ENCODE data around the gene ZNF581. TPM values are rescaled to one million over a fixed set of nuclear protein-coding genes. Genes with fewer than 3 reads are reported as not detected.

Gene ZNF581
- total RNA-seq, 1 donor from 2014 or later: 22.7 TPM

GRCh38 chr19:55690769-55691545 lies 47.5 kb downstream of the ZNF581 start:
- Histone ChIP-seq H3K36me3 (peaks cover 100% of the 10 kb centered on the region), H3K9me3 (no peaks in the 10 kb centered on the region), H3K27ac (no peak overlapping the region), H3K27me3 (ENCODE audit: low read depth) (no peaks in the 10 kb centered on the region), H3K4me1 (no peaks in the 10 kb centered on the region), H3K4me3 (no peak overlapping the region)
- ATAC-seq (no peak), DNase-seq (peak; percentile 39)
- intact Hi-C loops (cut with DNase I): no loop called here
- TF ChIP-seq CTCF (IDR thresholded peaks at IDR 0.05): no peak

- no peak for TF ChIP-seq CTCF (IDR thresholded peaks at IDR 0.05)
- DNase-seq: peak; percentile 38
- H3K36me3 ChIP-seq: peaks cover 100% of the 10 kb centered on the region
Measured at GRCh38 chr19:55691561-55692481, 48.4 kb downstream of the ZNF581 start.

GRCh38 chr19:55692681-55693081 lies 49.2 kb downstream of the ZNF581 start:
- peaks cover 100% of the 10 kb centered on the region for H3K36me3 ChIP-seq
- DNase-seq (peak; percentile 39), ATAC-seq (no peak)

More at GRCh38 chr19:55691561-55692481, 48.4 kb downstream of the ZNF581 start:
- Histone ChIP-seq H3K4me3 (no peak overlapping the region), H3K4me1 (no peaks in the 10 kb centered on the region), H3K27me3 (ENCODE audit: low read depth) (no peaks in the 10 kb centered on the region), H3K27ac (no peak overlapping the region), H3K9me3 (no peaks in the 10 kb centered on the region)
- ATAC-seq: no peak
- intact Hi-C loops (cut with DNase I): no loop called here

GRCh38 chr19:55693336-55693974 lies 50.0 kb downstream of the ZNF581 start:
- peaks cover 96% of the 10 kb centered on the region for H3K36me3 ChIP-seq
- no peak overlapping the region for H3K27ac ChIP-seq
- no peak overlapping the region for H3K4me3 ChIP-seq
- ATAC-seq: no peak
- no peaks in the 10 kb centered on the region for H3K9me3 ChIP-seq
- DNase-seq: peak; percentile 39
- intact Hi-C loops (cut with DNase I): no loop called here
- no peak for TF ChIP-seq CTCF (IDR thresholded peaks at IDR 0.05)
- H3K27me3 ChIP-seq (ENCODE audit: low read depth): no peaks in the 10 kb centered on the region
- no peaks in the 10 kb centered on the region for H3K4me1 ChIP-seq

More at GRCh38 chr19:55692681-55693081, 49.2 kb downstream of the ZNF581 start:
- TF ChIP-seq CTCF (IDR thresholded peaks at IDR 0.05): no peak
- Histone ChIP-seq H3K27ac (no peak overlapping the region), H3K4me3 (no peak overlapping the region), H3K27me3 (ENCODE audit: low read depth) (no peaks in the 10 kb centered on the region), H3K4me1 (no peaks in the 10 kb centered on the region), H3K9me3 (no peaks in the 10 kb centered on the region)
- intact Hi-C loops (cut with DNase I): no loop called here

GRCh38 chr19:55694241-55694655 lies 50.8 kb downstream of the ZNF581 start:
- Histone ChIP-seq H3K36me3 (peaks cover 94% of the 10 kb centered on the region), H3K4me3 (no peak overlapping the region), H3K27me3 (ENCODE audit: low read depth) (no peaks in the 10 kb centered on the region), H3K4me1 (no peaks in the 10 kb centered on the region), H3K9me3 (no peaks in the 10 kb centered on the region), H3K27ac (no peak overlapping the region)
- intact Hi-C loops (cut with DNase I): no loop called here
- no peak for ATAC-seq
- no peak for TF ChIP-seq CTCF (IDR thresholded peaks at IDR 0.05)
- DNase-seq: peak; percentile 22

Data from lower lobe of right lung (tissue), 2 donors.